MM.1S (cell line): ENCODE measurements around the gene IRGQ.

Experiments
- DNase-seq: peaks from one replicate; pipeline ENCODE4 v3.0.0-alpha.2; 2015
- H2AFZ ChIP-seq: fragments of 300-600 bp; sonication (generic); 2 replicates; pipeline ENCODE4 v1.6.0; 2016; ENCODE audit warnings: antibody characterized with exemption, low read length
- H3F3A ChIP-seq: fragments of 300-600 bp; sonication (generic); 2 replicates; pipeline ENCODE4 v1.6.1; 2016; ENCODE audit warnings: mild to moderate bottlenecking, antibody characterized with exemption, low read length, moderate library complexity, mixed read lengths; ENCODE audit not compliant: insufficient read depth
- H3K27ac ChIP-seq: fragments of 300-600 bp; sonication (generic); 2 replicates; pipeline ENCODE4 v1.5.1; 2016; ENCODE audit warnings: mild to moderate bottlenecking, low read length
- H3K27me3 ChIP-seq: fragments of 300-600 bp; sonication (generic); replicated peaks from 2 replicates; pipeline ENCODE4 v1.6.0; 2016; ENCODE audit warnings: low read length; ENCODE audit not compliant: insufficient read depth
- H3K36me3 ChIP-seq: fragments of 300-600 bp; sonication (generic); replicated peaks from 2 replicates; pipeline ENCODE4 v1.6.1; 2016; ENCODE audit warnings: mild to moderate bottlenecking, low read length, mixed read lengths; ENCODE audit not compliant: insufficient read depth
- H3K4me1 ChIP-seq: fragments of 300-600 bp; sonication (generic); 2 replicates; pipeline ENCODE4 v1.6.1; 2016; ENCODE audit warnings: low read length, mixed read lengths
- H3K4me2 ChIP-seq: fragments of 300-600 bp; sonication (generic); 2 replicates; pipeline ENCODE4 v1.6.0; 2016; ENCODE audit warnings: low read depth, low read length
- H3K4me3 ChIP-seq: fragments of 300-600 bp; sonication (generic); 2 replicates; pipeline ENCODE4 v1.5.1; 2016; ENCODE audit warnings: low read length, mixed read lengths
- H3K79me2 ChIP-seq: fragments of 300-600 bp; sonication (generic); 2 replicates; pipeline ENCODE4 v1.6.1; 2016; ENCODE audit warnings: mixed run types, low read length, mixed read lengths
- H3K9ac ChIP-seq: fragments of 300-600 bp; sonication (generic); 2 replicates; pipeline ENCODE4 v1.6.1; 2016; ENCODE audit warnings: low read length, mixed read lengths
- H3K9me2 ChIP-seq: fragments of 300-600 bp; sonication (generic); replicated peaks from 2 replicates; pipeline ENCODE4 v1.6.1; 2016; ENCODE audit warnings: mild to moderate bottlenecking, low read length, mixed read lengths; ENCODE audit not compliant: insufficient read depth
- H3K9me3 ChIP-seq: fragments of 300-600 bp; sonication (generic); replicated peaks from 2 replicates; pipeline ENCODE4 v1.6.1; 2016; ENCODE audit warnings: mild to moderate bottlenecking, low read length, mixed read lengths; ENCODE audit not compliant: insufficient read depth
- H4K20me1 ChIP-seq: fragments of 300-600 bp; sonication (generic); 2 replicates; pipeline ENCODE4 v1.6.1; 2016; ENCODE audit warnings: mild to moderate bottlenecking, low read length, moderate library complexity, mixed read lengths; ENCODE audit not compliant: insufficient read depth
- CTCF ChIP-seq: fragments of 300-600 bp; sonication (generic); IDR thresholded peaks from 2 replicates; pipeline ENCODE4 v1.5.1; 2016; ENCODE audit warnings: antibody characterized with exemption, low read length, mixed read lengths
- EZH2 ChIP-seq: fragments of 300-600 bp; sonication (generic); optimal IDR thresholded peaks from 2 replicates; pipeline ENCODE3; 2017; ENCODE audit warnings: low read depth, mild to moderate bottlenecking, antibody characterized with exemption, low read length, mixed read lengths
- EZH2phosphoT487 ChIP-seq: fragments of 300-600 bp; sonication (generic); IDR thresholded peaks from 2 replicates; pipeline ENCODE4 v1.6.1; 2018; ENCODE audit warnings: antibody characterized with exemption, low read length

The IRGQ gene

GRCh38 chr19:43545276-43545675 lies 50.7 kb downstream of the IRGQ start:
- Histone ChIP-seq H3K4me2 (no peak overlapping the region), H3K4me1 (no peaks in the 10 kb centered on the region), H3K9me2 (no peaks in the 10 kb centered on the region), H3K79me2 (no peaks in the 10 kb centered on the region), H3K36me3 (no peaks in the 10 kb centered on the region), H3F3A (no peaks in the 10 kb centered on the region), H4K20me1 (no peaks in the 10 kb centered on the region), H2AFZ (no peak overlapping the region), H3K4me3 (no peak overlapping the region), H3K27ac (no peak overlapping the region), H3K27me3 (no peaks in the 10 kb centered on the region), H3K9me3 (no peaks in the 10 kb centered on the region), H3K9ac (no peak overlapping the region)
- TF ChIP-seq CTCF: no peak
- TF ChIP-seq EZH2phosphoT487: no peak
- TF ChIP-seq EZH2: no peak
- DNase-seq: no peak

GRCh38 chr19:43544077-43544476 lies 51.9 kb downstream of the IRGQ start:
- H2AFZ ChIP-seq: no peak overlapping the region
- H3K9me2 ChIP-seq: no peaks in the 10 kb centered on the region
- no peak for DNase-seq
- no peaks in the 10 kb centered on the region for H3K27me3 ChIP-seq
- H3K9ac ChIP-seq: no peak overlapping the region
- H3K9me3 ChIP-seq: no peaks in the 10 kb centered on the region
- H3K36me3 ChIP-seq: no peaks in the 10 kb centered on the region
- H3K4me3 ChIP-seq: no peak overlapping the region
- no peak overlapping the region for H3K27ac ChIP-seq
- H3F3A ChIP-seq: no peaks in the 10 kb centered on the region
- H3K79me2 ChIP-seq: no peaks in the 10 kb centered on the region
- H3K4me1 ChIP-seq: no peaks in the 10 kb centered on the region
- no peaks in the 10 kb centered on the region for H4K20me1 ChIP-seq
- H3K4me2 ChIP-seq: no peak overlapping the region
- TF ChIP-seq EZH2phosphoT487: no peak
- no peak for TF ChIP-seq EZH2
- no peak for TF ChIP-seq CTCF

GRCh38 chr19:43541920-43542650 lies 53.8 kb downstream of the IRGQ start:
- TF ChIP-seq EZH2 (no peak), EZH2phosphoT487 (no peak), CTCF (no peak)
- no peaks in the 10 kb centered on the region for H3K36me3 ChIP-seq
- H3K4me1 ChIP-seq: no peaks in the 10 kb centered on the region
- no peak overlapping the region for H3K4me3 ChIP-seq
- no peaks in the 10 kb centered on the region for H3K27me3 ChIP-seq
- H2AFZ ChIP-seq: no peak overlapping the region
- no peaks in the 10 kb centered on the region for H3K9me3 ChIP-seq
- H3K79me2 ChIP-seq: no peaks in the 10 kb centered on the region
- H4K20me1 ChIP-seq: no peaks in the 10 kb centered on the region
- H3K4me2 ChIP-seq: no peak overlapping the region
- H3F3A ChIP-seq: no peaks in the 10 kb centered on the region
- H3K9me2 ChIP-seq: no peaks in the 10 kb centered on the region
- no peak for DNase-seq
- no peak overlapping the region for H3K9ac ChIP-seq
- H3K27ac ChIP-seq: no peak overlapping the region
